Measurements from ENCODE around the gene PTPRC. TPM values are rescaled to one million over a fixed set of nuclear protein-coding genes. Genes with fewer than 3 reads are reported as not detected.
A peak's percentile ranks its signal among the peaks of the same experiment; 100 is the strongest.

The PTPRC gene
- total and polyA plus RNA-seq, 5 experiments from 2014 or later: 906 to 1,253 (median 980) TPM

- peak overlapping the region; percentile 82 to 99 (median 90) for H3K27ac Mint-ChIP-seq
- POLR2A ChIA-PET: interaction anchor here (0.6 to 5.7 kb wide), 8 partner anchors 8 to 125 kb away, joined by 3 to 35 read pairs (median 4); partner anchors contain the start of gene PTPRC
- H3K4me1 Mint-ChIP-seq: peaks cover 36 to 85% (median 75%) of the 10 kb centered on the region in 4 donors
- H3K36me3 Mint-ChIP-seq: peaks cover 3 to 51% (median 24%) of the 10 kb centered on the region in 3 donors
- peak in 1 of 2 donors; percentile 5 for ATAC-seq
- H3K4me3 Mint-ChIP-seq: peak overlapping the region; percentile 20 to 86 (median 72)
- H3K9me3 Mint-ChIP-seq: peaks cover 0 to 2% (median 0%) of the 10 kb centered on the region in 9 donors
- DNase-seq: peak in 2 of 10 donors; percentile 50 to 53
- no peaks in the 10 kb centered on the region for H3K27me3 Mint-ChIP-seq
These were observed 21.8 kb downstream of the PTPRC start for GRCh38 chr1:198660341-198661261.

- peaks cover 0 to 2% (median 0%) of the 10 kb centered on the region in 9 donors for H3K9me3 Mint-ChIP-seq
- no peak for DNase-seq
- H3K27ac Mint-ChIP-seq: peak overlapping the region; percentile 89 to 99 (median 95)
- H3K4me1 Mint-ChIP-seq: peaks cover 39 to 85% (median 78%) of the 10 kb centered on the region in 4 donors
- H3K27me3 Mint-ChIP-seq: no peaks in the 10 kb centered on the region
- POLR2A ChIA-PET: interaction anchor here (0.6 to 5.7 kb wide), 8 partner anchors 11 to 502 kb away, joined by 3 to 35 read pairs (median 6); no protein-coding TSS in a partner anchor
- H3K36me3 Mint-ChIP-seq: peaks cover 5 to 59% (median 33%) of the 10 kb centered on the region in 3 donors
- peak in 1 of 2 donors; percentile 12 for ATAC-seq
- H3K4me3 Mint-ChIP-seq: peak overlapping the region; percentile 61 to 85 (median 80)
These were observed 24.0 kb downstream of the PTPRC start for GRCh38 chr1:198662821-198663220.

GRCh38 chr1:198664068-198664788 lies 25.4 kb downstream of the PTPRC start:
- H3K36me3 Mint-ChIP-seq: peaks cover 5 to 65% (median 36%) of the 10 kb centered on the region in 3 donors
- H3K9me3 Mint-ChIP-seq: peaks cover 0 to 2% (median 0%) of the 10 kb centered on the region in 9 donors
- peaks cover 41 to 86% (median 79%) of the 10 kb centered on the region in 4 donors for H3K4me1 Mint-ChIP-seq
- no peaks in the 10 kb centered on the region for H3K27me3 Mint-ChIP-seq
- peak overlapping the region; percentile 52 to 82 (median 75) for H3K4me3 Mint-ChIP-seq
- POLR2A ChIA-PET: interaction anchor here (0.9 to 10.1 kb wide), 5 partner anchors 10 to 24 kb away, joined by 3 to 108 read pairs (median 5); no protein-coding TSS in a partner anchor
- peak in 1 of 10 donors; percentile 51 for DNase-seq
- ATAC-seq: peak; percentile 42 to 65
- H3K27ac Mint-ChIP-seq: peak overlapping the region; percentile 77 to 99 (median 92)

GRCh38 chr1:198667186-198667585 lies 28.3 kb downstream of the PTPRC start:
- peaks cover 45 to 89% (median 82%) of the 10 kb centered on the region in 4 donors for H3K4me1 Mint-ChIP-seq
- POLR2A ChIA-PET: interaction anchor here (0.5 to 10.1 kb wide), 7 partner anchors 8 to 626 kb away, joined by 3 to 108 read pairs (median 7); partner anchors contain the start of gene PTPRC
- ATAC-seq (no peak), DNase-seq (no peak)
- no peaks in the 10 kb centered on the region for H3K27me3 Mint-ChIP-seq
- H3K9me3 Mint-ChIP-seq: peaks cover 0 to 2% (median 0%) of the 10 kb centered on the region in 9 donors
- H3K27ac Mint-ChIP-seq: peak overlapping the region; percentile 83 to 99 (median 94)
- peaks cover 5 to 78% (median 52%) of the 10 kb centered on the region in 3 donors for H3K36me3 Mint-ChIP-seq
- H3K4me3 Mint-ChIP-seq: peak overlapping the region in 9 of 10 donors; percentile 9 to 77 (median 62)

- Mint-ChIP-seq H3K9me3 (peaks cover 0 to 2% (median 0%) of the 10 kb centered on the region in 9 donors), H3K27ac (peak overlapping the region; percentile 89 to 99 (median 94)), H3K4me1 (peaks cover 45 to 89% (median 83%) of the 10 kb centered on the region in 4 donors), H3K27me3 (no peaks in the 10 kb centered on the region), H3K36me3 (peaks cover 5 to 78% (median 58%) of the 10 kb centered on the region in 3 donors), H3K4me3 (peak overlapping the region in 9 of 10 donors; percentile 43 to 77 (median 68))
- no peak for ATAC-seq
- POLR2A ChIA-PET: interaction anchor here (0.6 to 10.1 kb wide), 8 partner anchors 8 to 129 kb away, joined by 3 to 108 read pairs (median 5); no protein-coding TSS in a partner anchor
- no peak for DNase-seq
These were observed 29.0 kb downstream of the PTPRC start for GRCh38 chr1:198667807-198668206.

- peak overlapping the region; percentile 89 to 99 (median 94) for H3K27ac Mint-ChIP-seq
- H3K36me3 Mint-ChIP-seq: peaks cover 5 to 78% (median 53%) of the 10 kb centered on the region in 3 donors
- H3K4me1 Mint-ChIP-seq: peaks cover 46 to 92% (median 83%) of the 10 kb centered on the region in 4 donors
- peak in 2 of 10 donors; percentile 41 to 59 for DNase-seq
- POLR2A ChIA-PET: interaction anchor here (0.6 to 10.1 kb wide), 8 partner anchors 10 to 49 kb away, joined by 3 to 108 read pairs (median 4); no protein-coding TSS in a partner anchor
- peak overlapping the region; percentile 31 to 78 (median 70) for H3K4me3 Mint-ChIP-seq
- peak; percentile 68 to 70 for ATAC-seq
- H3K27me3 Mint-ChIP-seq: no peaks in the 10 kb centered on the region
- peaks cover 0 to 2% (median 0%) of the 10 kb centered on the region in 9 donors for H3K9me3 Mint-ChIP-seq
These were observed 30.3 kb downstream of the PTPRC start for GRCh38 chr1:198669023-198669698.

GRCh38 chr1:198669771-198670170 lies 30.9 kb downstream of the PTPRC start:
- no peak for DNase-seq
- Mint-ChIP-seq H3K4me3 (peak overlapping the region; percentile 31 to 78 (median 68)), H3K36me3 (peaks cover 5 to 75% (median 48%) of the 10 kb centered on the region in 3 donors), H3K27ac (peak overlapping the region; percentile 89 to 99 (median 94)), H3K27me3 (no peaks in the 10 kb centered on the region), H3K4me1 (peaks cover 42 to 90% (median 80%) of the 10 kb centered on the region in 4 donors), H3K9me3 (peaks cover 0 to 2% (median 0%) of the 10 kb centered on the region in 9 donors)
- ATAC-seq: no peak
- POLR2A ChIA-PET: interaction anchor here (0.6 to 10.1 kb wide), 6 partner anchors 11 to 49 kb away, joined by 3 to 108 read pairs (median 4); no protein-coding TSS in a partner anchor

GRCh38 chr1:198671136-198671535 lies 32.3 kb downstream of the PTPRC start:
- Mint-ChIP-seq H3K4me1 (peaks cover 47 to 93% (median 82%) of the 10 kb centered on the region in 4 donors), H3K36me3 (peaks cover 0 to 71% (median 47%) of the 10 kb centered on the region in 3 donors), H3K9me3 (peaks cover 0 to 9% (median 0%) of the 10 kb centered on the region in 9 donors), H3K27me3 (no peaks in the 10 kb centered on the region), H3K4me3 (peak overlapping the region; percentile 48 to 81 (median 68)), H3K27ac (peak overlapping the region; percentile 65 to 99 (median 90))
- no peak for ATAC-seq
- POLR2A ChIA-PET: interaction anchor here (0.9 to 10.1 kb wide), 4 partner anchors 10 to 50 kb away, joined by 3 to 108 read pairs (median 8); no protein-coding TSS in a partner anchor
- DNase-seq: no peak

GRCh38 chr1:198672124-198672523 lies 33.3 kb downstream of the PTPRC start:
- Mint-ChIP-seq H3K36me3 (peaks cover 0 to 67% (median 46%) of the 10 kb centered on the region in 3 donors), H3K4me1 (peaks cover 50 to 95% (median 84%) of the 10 kb centered on the region in 4 donors), H3K4me3 (peak overlapping the region in 8 of 10 donors; percentile 17 to 82 (median 67)), H3K27me3 (no peaks in the 10 kb centered on the region), H3K9me3 (peaks cover 0 to 9% (median 0%) of the 10 kb centered on the region in 9 donors), H3K27ac (peak overlapping the region; percentile 55 to 99 (median 88))
- POLR2A ChIA-PET: interaction anchor here (0.6 to 10.1 kb wide), 7 partner anchors 9 to 51 kb away, joined by 3 to 108 read pairs (median 5); no protein-coding TSS in a partner anchor
- ATAC-seq (no peak), DNase-seq (no peak)

GRCh38 chr1:198674009-198674408 lies 35.2 kb downstream of the PTPRC start:
- H3K4me3 Mint-ChIP-seq: peak overlapping the region; percentile 36 to 82 (median 71)
- no peaks in the 10 kb centered on the region for H3K27me3 Mint-ChIP-seq
- POLR2A ChIA-PET: interaction anchor here (0.6 to 10.1 kb wide), 5 partner anchors 7 to 53 kb away, joined by 3 to 108 read pairs (median 4); no protein-coding TSS in a partner anchor
- H3K36me3 Mint-ChIP-seq: peaks cover 0 to 58% (median 38%) of the 10 kb centered on the region in 3 donors
- no peak for ATAC-seq
- H3K27ac Mint-ChIP-seq: peak overlapping the region; percentile 55 to 99 (median 87)
- DNase-seq: no peak
- peaks cover 0 to 9% (median 0%) of the 10 kb centered on the region in 9 donors for H3K9me3 Mint-ChIP-seq
- H3K4me1 Mint-ChIP-seq: peaks cover 45 to 95% (median 83%) of the 10 kb centered on the region in 4 donors

All from naive thymus-derived CD8-positive, alpha-beta T cell (primary cell).